IMR-90 (cell line): Measurements from ENCODE around the gene ZSCAN5B. TPM values are rescaled to one million over a fixed set of nuclear protein-coding genes. Genes with fewer than 3 reads are reported as not detected.
A peak's percentile ranks its signal among the peaks of the same experiment; 100 is the strongest.

Experiments
- ATAC-seq: fragments of 200-7000 bp; cut with Tn5 transposase; 2 replicates; pipeline ENCODE4 v1.9.1; 2020; ENCODE audit warnings: low read depth, mild to moderate bottlenecking, moderate library complexity
- BruUV-seq: library from RNA; stranded (reverse); fragments of 400-500 nt; replicated peaks from 2 replicates; lab custom pipeline; 2021; lab: Mats Ljungman, UMichigan
- CTCF ChIA-PET: fragments of 300-600 bp; formaldehyde crosslinking; extraction: SDS; loops from one replicate; lab custom pipeline; 2021; ENCODE audit warnings: antibody characterized with exemption; lab: Yijun Ruan, JAX
- POLR2A ChIA-PET: fragments of 300-600 bp; sonication (Branson Sonifier 250); formaldehyde crosslinking; loops from one replicate; lab custom pipeline; 2022; ENCODE audit warnings: antibody characterized with exemption; ENCODE audit not compliant: unreplicated experiment; lab: Charles Lee
- DNase-seq: peaks from one replicate; pipeline ENCODE4 v3.0.0; 2013
- H2AFZ ChIP-seq: replicated peaks from 2 replicates; pipeline ENCODE3; 2013; ENCODE audit warnings: low read length, mild to moderate bottlenecking; ENCODE audit not compliant: poor library complexity
- H2AK5ac ChIP-seq: 2 replicates; pipeline ENCODE4 v1.6.1; 2013; ENCODE audit warnings: low read depth, low read length, inconsistent platforms
- H2AK9ac ChIP-seq: replicated peaks from 2 replicates; pipeline ENCODE3; 2013; ENCODE audit warnings: mild to moderate bottlenecking, low read depth, low read length, moderate library complexity; ENCODE audit not compliant: poor library complexity
- H2BK120ac ChIP-seq: 2 replicates; pipeline ENCODE4 v1.6.1; 2013; ENCODE audit warnings: low read depth, low read length, inconsistent platforms
- H2BK15ac ChIP-seq: 3 replicates; pipeline ENCODE4 v1.6.1; 2013; ENCODE audit warnings: low read depth, low read length, inconsistent platforms
- H2BK20ac ChIP-seq: 2 replicates; pipeline ENCODE4 v1.6.1; 2013; ENCODE audit warnings: low read depth, mild to moderate bottlenecking, inconsistent platforms, low read length, moderate library complexity
- H2BK5ac ChIP-seq: 2 replicates; pipeline ENCODE4 v1.6.1; 2013; ENCODE audit warnings: mild to moderate bottlenecking, low read depth, low read length, inconsistent platforms; ENCODE audit not compliant: poor library complexity, severe bottlenecking
- H3K14ac ChIP-seq: replicated peaks from 2 replicates; pipeline ENCODE4 v1.6.1; 2013; ENCODE audit warnings: low read depth, low read length, inconsistent platforms
- H3K18ac ChIP-seq: 2 replicates; pipeline ENCODE4 v1.6.1; 2013; ENCODE audit warnings: low read depth, low read length, control low read depth
- H3K23ac ChIP-seq: 2 replicates; pipeline ENCODE4 v1.6.1; 2013; ENCODE audit warnings: low read depth, low read length, inconsistent platforms
- H3K27ac ChIP-seq: 2 replicates; pipeline ENCODE4 v1.5.1; 2013; ENCODE audit warnings: mild to moderate bottlenecking, control low read depth, low read length; ENCODE audit not compliant: insufficient read depth
- H3K27me3 ChIP-seq: 2 replicates; pipeline ENCODE4 v1.6.1; 2013; ENCODE audit warnings: low read length; ENCODE audit not compliant: control insufficient read depth, insufficient read depth
- H3K36me3 ChIP-seq: 2 replicates; pipeline ENCODE4 v1.6.1; 2013; ENCODE audit warnings: low read length, mixed read lengths; ENCODE audit not compliant: control insufficient read depth, insufficient read depth
- H3K4ac ChIP-seq: 2 replicates; pipeline ENCODE4 v1.6.1; 2013; ENCODE audit warnings: low read depth, low read length, inconsistent platforms
- H3K4me1 ChIP-seq: 2 replicates; pipeline ENCODE4 v1.6.1; 2013; ENCODE audit warnings: low read length, mixed read lengths; ENCODE audit not compliant: control insufficient read depth, insufficient read depth
- H3K4me2 ChIP-seq: 2 replicates; pipeline ENCODE4 v1.6.1; 2013; ENCODE audit warnings: low read depth, mild to moderate bottlenecking, control low read depth, low read length, moderate library complexity
- H3K4me3 ChIP-seq: 2 replicates; pipeline ENCODE4 v1.5.1; 2013; ENCODE audit warnings: low read depth, mild to moderate bottlenecking, control low read depth, low read length, moderate library complexity; ENCODE audit not compliant: insufficient read depth
- H3K56ac ChIP-seq: 2 replicates; pipeline ENCODE4 v1.6.1; 2013; ENCODE audit warnings: low read length, inconsistent platforms; ENCODE audit not compliant: insufficient read depth; ENCODE audit errors: extremely low read depth
- H3K79me1 ChIP-seq, 2 experiments: 2 replicates each; pipeline ENCODE4 v1.6.1; 2013; ENCODE audit warnings: low read length in 2 of 2, inconsistent platforms in 1 of 2, low read depth in 1 of 2
- H3K9ac ChIP-seq: 2 replicates; pipeline ENCODE4 v1.6.1; 2013; ENCODE audit warnings: low read depth, low read length, control low read depth
- H3K9me1 ChIP-seq: 2 replicates; pipeline ENCODE4 v1.6.1; 2013; ENCODE audit warnings: low read length, inconsistent platforms; ENCODE audit not compliant: insufficient read depth
- H3K9me3 ChIP-seq: 2 replicates; pipeline ENCODE4 v1.6.1; 2013; ENCODE audit warnings: low read length; ENCODE audit not compliant: control insufficient read depth, insufficient read depth
- H4K20me1 ChIP-seq: 2 replicates; pipeline ENCODE4 v1.6.1; 2013; ENCODE audit warnings: low read length, inconsistent platforms; ENCODE audit not compliant: insufficient read depth
- H4K5ac ChIP-seq: 2 replicates; pipeline ENCODE4 v1.6.1; 2013; ENCODE audit warnings: mild to moderate bottlenecking, low read depth, low read length, control low read depth
- H4K8ac ChIP-seq, 2 experiments: 2 replicates each; pipeline ENCODE4 v1.6.1; 2013; ENCODE audit warnings: low read depth in 2 of 2, low read length in 2 of 2, control low read depth in 1 of 2, inconsistent platforms in 1 of 2
- H4K91ac ChIP-seq: 2 replicates; pipeline ENCODE4 v1.6.1; 2013; ENCODE audit warnings: low read depth, low read length, inconsistent platforms; ENCODE audit not compliant: insufficient read depth
- RCOR1 ChIP-seq: IDR thresholded peaks from 2 replicates; pipeline ENCODE4 v1.6.1; 2012; ENCODE audit warnings: mild to moderate bottlenecking, low read length, improper control_type of control experiment; ENCODE audit not compliant: insufficient replicate concordance
- WGBS, 2 experiments: methylation state at CpG; one replicate each; pipeline versions ENCODE4 v1.1.5 to v1.1.7; 2013; ENCODE audit warnings: missing lambda C conversion rate in 2 of 2; ENCODE audit not compliant: insufficient read length in 1 of 2; ENCODE audit errors: extremely low coverage in 2 of 2; 5-methylcytosine and 5-hydroxymethylcytosine counted together
- dilution Hi-C: fragments of 300-500 bp; cut with HindIII; formaldehyde crosslinking; loops from one replicate; pipeline ENCODE4 v1.14.3; 2018; ENCODE audit warnings: low sequenced_read_pairs; ENCODE audit not compliant: unreplicated experiment
- in situ Hi-C: fragments of 300-500 bp; cut with MboI; formaldehyde crosslinking; loops from 3 replicates; pipeline ENCODE4 v1.14.3; 2019; ENCODE audit warnings: low sequenced_read_pairs, inconsistent platforms, mixed read lengths
- intact Hi-C: fragments of 100-400 bp; cut with micrococcal nuclease; formaldehyde crosslinking; loops from 2 replicates; pipeline ENCODE4 v1.10.0; 2022
- polyA plus RNA-seq, 3 experiments: library from polyadenylated mRNA; depleted of rRNA; stranded (reverse); fragments of >200 nt; gene quantifications; 2 replicates each; pipeline ENCODE4 v1.2.3, GENCODE V29; 2012; ENCODE audit warnings: low replicate concordance in 1 of 3
- total RNA-seq: library from RNA; depleted of rRNA; stranded (reverse); fragments of >200 nt; gene quantifications from 2 replicates; pipeline ENCODE4 v1.2.3, GENCODE V29; 2012

Gene ZSCAN5B
- total and polyA plus RNA-seq, 2 of the 4 experiments (the other 2 are of a cell fraction): not detected

DNA sequence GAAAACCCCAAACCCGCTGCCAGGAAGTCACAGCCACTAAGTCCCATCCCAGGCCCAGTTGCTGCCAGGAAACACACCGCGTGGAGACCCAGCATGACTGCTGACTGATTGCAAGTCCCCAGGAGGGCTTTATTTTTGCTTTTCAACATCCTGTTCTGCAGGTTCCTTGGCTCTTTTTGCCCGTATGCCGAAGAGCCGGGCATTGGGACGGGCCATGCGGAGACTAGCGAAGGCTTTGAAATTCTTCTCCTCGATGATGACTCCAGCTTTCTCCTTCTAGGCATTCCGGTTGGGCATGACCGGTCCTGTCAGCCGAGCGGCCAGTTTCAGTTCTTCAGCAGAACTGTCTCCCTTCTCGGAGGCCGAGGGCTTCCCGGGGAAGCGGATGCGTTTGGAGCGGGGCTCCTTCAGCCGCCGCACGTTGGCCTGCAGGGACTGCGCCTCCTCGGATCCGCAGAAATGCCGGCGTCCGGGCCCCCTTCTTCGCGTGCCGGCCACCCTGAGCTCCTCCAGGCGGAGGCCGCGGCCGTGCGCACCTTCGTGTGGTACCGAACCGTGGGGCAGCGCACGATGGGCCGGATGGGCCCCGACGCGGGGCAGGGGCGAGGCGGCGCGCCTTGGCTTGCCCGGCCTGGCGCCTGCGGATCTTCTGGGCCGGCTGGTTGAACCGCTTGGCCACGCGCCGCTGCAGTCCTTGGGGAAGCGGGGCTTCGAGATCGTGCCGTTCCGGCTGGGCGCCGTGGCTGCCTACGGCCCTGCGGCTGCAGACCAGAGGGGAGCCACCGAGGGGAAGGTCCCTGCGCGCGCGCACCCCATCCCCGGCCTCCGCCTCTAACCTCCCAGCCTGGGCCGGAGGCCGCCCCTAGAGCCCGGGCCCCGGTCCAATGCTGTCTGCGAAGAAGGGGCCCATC is 19.7 kb upstream of the ZSCAN5B start:
- no peak overlapping the region for H2AK9ac ChIP-seq
- no peak for TF ChIP-seq RCOR1
- no peak overlapping the region for H4K5ac ChIP-seq
- H3K23ac ChIP-seq: no peak overlapping the region
- no peaks in the 10 kb centered on the region for H3K4me1 ChIP-seq
- ChIA-PET POLR2A (no interaction called here), CTCF (interaction anchor here (0.7 kb wide), 1 partner anchor 1547 kb away, joined by 3 read pairs; no protein-coding TSS in a partner anchor)
- peak; percentile 66 for ATAC-seq
- dilution Hi-C loops: no loop called here
- no peak overlapping the region for H3K27ac ChIP-seq
- WGBS, 2 experiments: 14% methylated on average over 63 of the region's 79 CpGs; no CpG with 5 or more reads in 1 of the 2 experiments
- no peak overlapping the region for H2BK20ac ChIP-seq
- no peak overlapping the region for H3K18ac ChIP-seq
- H4K91ac ChIP-seq: no peak overlapping the region
- H4K8ac ChIP-seq: no peak overlapping the region
- H2BK5ac ChIP-seq: no peak overlapping the region
- H2AFZ ChIP-seq: peak overlapping the region; percentile 75
- H2BK120ac ChIP-seq: no peak overlapping the region
- H3K4me3 ChIP-seq: no peak overlapping the region; the same call in 1 of the 2 replicates
- BruUV-seq: no TSS peak
- H3K9ac ChIP-seq: no peak overlapping the region
- H2BK15ac ChIP-seq: no peak overlapping the region
- no peaks in the 10 kb centered on the region for H3K27me3 ChIP-seq
- no peaks in the 10 kb centered on the region for H3K36me3 ChIP-seq
- no peaks in the 10 kb centered on the region for H3K9me1 ChIP-seq
- H3K9me3 ChIP-seq: peaks cover 5% of the 10 kb centered on the region; the same call in 1 of the 2 replicates
- no peak overlapping the region for H3K56ac ChIP-seq
- H3K4ac ChIP-seq: no peak overlapping the region
- no peaks in the 10 kb centered on the region for H3K79me1 ChIP-seq
- peak; percentile 4 for DNase-seq
- in situ Hi-C loops: no loop called here
- no peaks in the 10 kb centered on the region for H4K20me1 ChIP-seq
- no peak overlapping the region for H3K14ac ChIP-seq
- no peak overlapping the region for H2AK5ac ChIP-seq
- intact Hi-C loops: no loop called here
- H3K4me2 ChIP-seq: no peak overlapping the region; the same call in 1 of the 2 replicates
